Measurements from ENCODE around the gene C12orf76. TPM values are rescaled to one million over a fixed set of nuclear protein-coding genes. Genes with fewer than 3 reads are reported as not detected.
"Not testable (repeated sequence)": the region's sequence is repeated elsewhere in the genome, so short reads cannot be mapped to it uniquely, and the experiment has no call there.

C12orf76 gene
- polyA plus RNA-seq, 3 donors = 29.8 to 44.8 (median 31.0) TPM

- DNase-seq (ENCODE audit: extremely low read depth in 1 of 11, low read depth in 9 of 11, low spot score in 4 of 11) = no peak
Observed at GRCh38 chr12:110039085-110039807, 9.1 kb downstream of the C12orf76 start.

DNA sequence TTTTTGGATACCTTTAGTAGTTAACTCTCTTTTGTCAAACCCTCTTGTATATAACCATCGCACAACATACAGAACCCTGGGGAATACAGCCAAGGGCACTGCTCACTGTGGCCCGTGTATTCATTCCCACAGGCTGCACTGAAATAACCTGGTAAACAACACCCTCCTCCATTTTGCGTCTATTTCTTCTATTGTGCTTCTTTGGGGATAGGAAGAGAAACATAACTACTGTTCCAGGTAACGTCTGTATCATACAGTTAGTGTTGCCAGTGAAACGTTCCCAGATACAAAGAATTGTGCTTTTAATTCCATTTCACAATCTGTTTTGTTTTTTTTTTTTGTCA is 9.6 kb downstream of the C12orf76 start:
- no peak for DNase-seq (ENCODE audit: extremely low read depth in 1 of 11, low read depth in 9 of 11, low spot score in 4 of 11)

DNA sequence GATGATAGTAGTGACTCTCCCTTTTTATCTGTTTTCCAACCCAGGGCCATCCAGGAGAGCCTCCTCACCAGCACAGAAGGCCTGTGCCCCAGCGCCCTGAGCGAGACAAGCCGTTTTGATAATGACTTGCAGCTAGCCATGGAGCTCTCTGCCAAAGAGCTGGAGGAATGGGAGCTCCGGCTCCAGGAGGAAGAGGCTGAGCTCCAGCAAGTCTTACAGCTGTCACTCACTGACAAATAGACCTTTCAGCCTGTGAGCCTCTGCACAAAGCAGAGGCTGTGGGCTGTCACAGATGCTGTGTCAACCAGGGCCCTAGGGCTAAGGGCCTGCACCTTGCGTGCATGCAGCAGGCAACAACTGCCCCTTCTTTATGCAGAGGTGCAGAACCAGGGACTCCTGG is 11.0 kb downstream of the C12orf76 start:
- no peak for DNase-seq (ENCODE audit: extremely low read depth in 1 of 11, low read depth in 9 of 11, low spot score in 4 of 11)

GRCh38 chr12:110035534-110036104 is 12.7 kb downstream of the C12orf76 start:
- no peak for DNase-seq (ENCODE audit: extremely low read depth in 1 of 11, low read depth in 9 of 11, low spot score in 4 of 11)

GRCh38 chr12:110033888-110034287 is 14.4 kb downstream of the C12orf76 start:
- no peak for DNase-seq (ENCODE audit: extremely low read depth in 1 of 11, low read depth in 9 of 11, low spot score in 4 of 11)

GRCh38 chr12:110029290-110029815 is 19.0 kb downstream of the C12orf76 start:
- no peak for DNase-seq (ENCODE audit: extremely low read depth in 1 of 11, low read depth in 9 of 11, low spot score in 4 of 11)

DNA sequence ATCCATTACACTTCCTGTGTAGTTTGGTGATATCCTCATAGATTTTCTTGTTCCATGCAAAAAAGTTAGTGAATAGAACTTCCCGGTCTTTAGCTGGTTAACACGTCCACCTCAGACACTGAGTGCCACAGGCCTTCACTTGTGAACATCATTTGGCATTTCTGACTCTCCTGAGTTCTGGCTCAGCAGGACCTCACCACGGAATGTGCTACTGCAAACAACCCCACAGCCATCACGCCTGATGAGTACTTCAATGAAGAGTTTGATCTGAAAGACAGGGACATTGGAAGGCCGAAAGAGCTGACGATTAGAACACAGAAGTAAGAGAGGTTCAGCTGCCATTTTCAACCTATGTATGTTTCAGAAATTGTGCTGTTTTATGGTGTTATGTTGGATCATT is 20.0 kb downstream of the C12orf76 start:
- no peak for DNase-seq (ENCODE audit: extremely low read depth in 1 of 11, low read depth in 9 of 11, low spot score in 4 of 11)

- DNase-seq (ENCODE audit: extremely low read depth in 1 of 11, low read depth in 9 of 11, low spot score in 4 of 11) = no peak
Observed at GRCh38 chr12:110024051-110024450, 24.3 kb downstream of the C12orf76 start.

DNA sequence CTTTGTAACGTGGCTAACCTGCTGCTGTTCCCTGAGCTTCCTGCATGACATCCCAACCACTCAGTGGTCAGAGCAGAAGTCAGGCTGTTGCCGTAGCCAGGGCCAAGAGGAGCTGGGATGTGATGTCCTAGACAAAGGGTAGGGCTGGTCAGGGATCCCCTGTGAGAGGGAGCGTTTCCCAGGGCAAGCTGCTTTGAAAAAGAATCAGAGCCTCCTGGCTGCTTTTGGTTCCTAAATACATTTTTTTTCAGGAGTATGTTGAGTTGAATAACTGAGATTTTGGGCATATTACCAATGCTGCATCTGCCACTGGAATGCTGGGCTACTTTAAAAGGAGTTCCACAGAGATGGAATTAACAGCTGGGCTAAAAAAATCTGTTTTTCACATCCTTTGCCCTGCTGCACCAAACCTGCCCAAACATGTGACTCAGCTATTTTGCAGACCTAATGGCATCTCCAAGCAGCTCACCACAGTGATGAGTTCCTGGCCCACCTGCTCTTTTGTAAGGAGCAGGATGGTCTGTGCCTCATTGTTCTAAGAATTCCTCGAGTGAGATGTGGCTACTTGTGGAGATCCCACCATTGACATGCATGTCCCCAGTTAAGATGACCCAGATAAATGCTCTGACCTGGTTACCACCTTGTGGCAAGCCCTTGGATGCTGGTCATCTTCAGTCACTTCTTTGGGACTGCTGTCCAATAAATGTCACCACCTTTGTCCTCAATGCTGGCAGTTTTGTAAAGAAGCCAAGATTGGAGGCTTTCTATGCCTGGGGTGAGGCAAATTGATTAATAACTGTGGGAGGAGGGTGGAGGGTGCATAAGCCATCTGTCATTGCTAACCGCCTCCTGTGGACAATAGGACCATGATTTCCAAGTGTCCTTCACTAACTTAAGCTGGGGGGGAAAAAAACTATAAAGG is 25.0 kb downstream of the C12orf76 start:
- DNase-seq (ENCODE audit: extremely low read depth in 1 of 11, low read depth in 9 of 11, low spot score in 4 of 11) = no peak

DNA sequence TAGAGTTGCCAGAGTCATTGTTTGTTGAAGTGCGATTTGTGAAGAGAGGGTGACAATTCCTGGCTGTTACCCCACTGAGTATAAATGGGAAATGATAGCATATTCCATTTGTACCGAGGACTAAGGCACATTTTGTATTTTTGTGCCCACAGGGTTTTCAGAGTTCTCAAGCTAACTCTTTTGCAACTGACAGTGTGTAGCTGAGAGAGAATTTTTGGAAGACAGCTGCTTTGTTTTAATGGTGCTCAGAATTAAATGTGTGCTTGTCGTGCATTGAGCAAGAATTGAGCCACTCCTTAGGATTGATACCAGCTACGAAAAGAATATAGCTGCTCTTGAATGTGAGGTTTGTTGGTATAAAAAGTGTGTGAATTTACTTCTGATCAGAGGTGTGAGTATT is 27.4 kb downstream of the C12orf76 start:
- no peak for DNase-seq (ENCODE audit: extremely low read depth in 1 of 11, low read depth in 9 of 11, low spot score in 4 of 11)

- DNase-seq (ENCODE audit: extremely low read depth in 1 of 11, low read depth in 9 of 11, low spot score in 4 of 11) = no peak
Observed at GRCh38 chr12:110015132-110015531, 33.2 kb downstream of the C12orf76 start.

DNA sequence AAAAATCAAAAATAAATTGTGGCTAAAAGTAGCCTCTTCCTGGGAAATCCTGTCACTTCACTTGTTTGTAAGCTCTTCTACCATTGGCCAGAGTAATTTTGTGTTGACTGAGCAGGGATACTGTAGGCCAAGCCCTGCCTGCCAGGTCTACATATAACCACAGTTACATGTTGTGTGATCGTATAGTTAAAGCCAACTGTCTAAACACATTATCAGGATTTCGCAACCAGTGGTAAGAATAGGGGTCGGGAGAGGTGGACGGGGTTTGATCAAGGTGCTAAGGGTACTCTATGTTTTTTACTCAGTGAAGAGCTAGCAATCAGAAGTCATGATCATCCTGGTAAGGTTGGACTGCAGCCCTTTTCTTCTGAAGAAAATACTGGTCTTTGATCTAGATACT is 35.7 kb downstream of the C12orf76 start:
- DNase-seq (ENCODE audit: extremely low read depth in 1 of 11, low read depth in 9 of 11, low spot score in 4 of 11) = no peak

GRCh38 chr12:110012137-110012536 is 36.2 kb downstream of the C12orf76 start:
- no peak for DNase-seq (ENCODE audit: extremely low read depth in 1 of 11, low read depth in 9 of 11, low spot score in 4 of 11)

- DNase-seq (ENCODE audit: extremely low read depth in 1 of 11, low read depth in 9 of 11, low spot score in 4 of 11) = no peak
Observed at GRCh38 chr12:110010853-110011723, 37.2 kb downstream of the C12orf76 start.

GRCh38 chr12:110008681-110009398 is 39.5 kb downstream of the C12orf76 start:
- DNase-seq (ENCODE audit: extremely low read depth in 1 of 11, low read depth in 9 of 11, low spot score in 4 of 11) = not testable (repeated sequence)

GRCh38 chr12:110007881-110008280 is 40.4 kb downstream of the C12orf76 start:
- no peak for DNase-seq (ENCODE audit: extremely low read depth in 1 of 11, low read depth in 9 of 11, low spot score in 4 of 11)

- DNase-seq (ENCODE audit: extremely low read depth in 1 of 11, low read depth in 9 of 11, low spot score in 4 of 11) = no peak
Observed at GRCh38 chr12:110006115-110006514, 42.2 kb downstream of the C12orf76 start.

DNA sequence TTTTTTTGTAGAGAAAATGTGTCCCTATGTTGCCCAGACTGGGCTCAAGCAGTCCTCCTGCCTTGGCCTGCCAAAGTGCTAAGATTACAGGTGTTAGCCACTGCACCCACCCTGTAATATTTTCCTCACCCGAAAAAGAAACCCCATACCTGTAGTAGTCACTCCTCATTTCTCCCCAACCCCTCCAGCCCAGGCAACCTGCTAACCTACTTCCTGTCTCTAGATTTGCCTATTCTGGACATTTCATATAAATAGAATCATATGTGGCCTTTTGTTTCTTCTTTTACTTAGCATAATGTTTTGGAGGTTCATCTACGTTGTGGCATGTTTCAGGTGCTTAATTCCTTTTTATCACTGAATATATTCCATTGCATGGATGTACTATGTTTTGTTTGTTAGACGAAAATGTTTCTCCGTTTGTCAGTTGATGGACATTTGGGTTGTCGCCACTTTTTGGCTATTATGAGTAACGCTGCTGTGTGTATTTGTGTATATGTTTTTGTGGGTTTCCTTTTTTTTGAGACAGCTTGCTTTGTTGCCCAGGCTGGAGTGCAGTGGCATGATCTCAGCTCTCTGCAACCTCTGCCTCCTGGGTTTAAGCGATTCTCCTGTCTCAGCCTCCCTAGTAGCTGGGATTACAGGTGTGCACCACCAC is 42.9 kb downstream of the C12orf76 start:
- no peak for DNase-seq (ENCODE audit: extremely low read depth in 1 of 11, low read depth in 9 of 11, low spot score in 4 of 11)

Data from renal cortex interstitium (tissue), 11 donors.